Upper lobe of left lung (tissue), 6 donors: Measurements from ENCODE around the gene PIM3. TPM values are rescaled to one million over a fixed set of nuclear protein-coding genes. Genes with fewer than 3 reads are reported as not detected.
A peak's percentile ranks its signal among the peaks of the same experiment; 100 is the strongest.

Source experiments
- ATAC-seq, 2 donors: fragments of 200-7000 bp; cut with Tn5 transposase; one replicate each; pipeline ENCODE4 v1.9.1; 2022; ENCODE audit warnings: mild to moderate bottlenecking in 2 of 2, moderate library complexity in 2 of 2; ENCODE audit not compliant: low FRiP score in 2 of 2
- DNase-seq, 2 donors: peaks; one replicate each; pipeline ENCODE4 v3.0.0-alpha.2; 2019 to 2020
- H3K27ac ChIP-seq, 4 donors: fragments of 200-600 bp; sonication (generic); one replicate each; pipeline ENCODE4 v1.5.1; 2016 to 2019
- H3K27me3 ChIP-seq, 4 donors: fragments of 200-600 bp; sonication (generic); one replicate each; pipeline ENCODE4 v1.5.1; 2017 to 2019
- H3K36me3 ChIP-seq, 4 donors: fragments of 200-600 bp; sonication (generic); one replicate each; pipeline ENCODE4 v1.5.1; 2016 to 2019
- H3K4me1 ChIP-seq, 4 donors: fragments of 200-600 bp; sonication (generic); one replicate each; pipeline ENCODE4 v1.5.1; 2018 to 2019
- H3K4me3 ChIP-seq, 4 donors: fragments of 200-600 bp; sonication (generic); one replicate each; pipeline ENCODE4 v1.5.1; 2017 to 2019; ENCODE audit warnings: mild to moderate bottlenecking in 2 of 4, moderate library complexity in 1 of 4
- H3K9me3 ChIP-seq, 4 donors: fragments of 200-600 bp; sonication (generic); one replicate each; pipeline ENCODE4 v1.5.1; 2018 to 2019
- CTCF ChIP-seq, 6 experiments: fragments of 450-650 bp in 4 of 6; fragments of 200-600 bp in 2 of 6; sonication (generic) in 2 of 6; IDR thresholded peaks; one replicate each; pipeline ENCODE4 v1.5.1; 2016 to 2019; ENCODE audit warnings: antibody characterized with exemption in 6 of 6
- EP300 ChIP-seq, 4 donors: sonication (generic); formaldehyde crosslinking; IDR thresholded peaks; one replicate each; pipeline ENCODE4 v1.5.1; 2017; ENCODE audit warnings: antibody characterized with exemption in 4 of 4, control low read depth in 2 of 4
- POLR2A ChIP-seq, 4 donors: fragments of 450-650 bp; IDR thresholded peaks; one replicate each; pipeline ENCODE4 v1.5.1; 2016 to 2017; ENCODE audit warnings: antibody characterized with exemption in 4 of 4, mild to moderate bottlenecking in 2 of 4
- POLR2AphosphoS5 ChIP-seq, 2 donors: sonication (generic); formaldehyde crosslinking; IDR thresholded peaks; one replicate each; pipeline ENCODE4 v1.5.1; 2017; ENCODE audit warnings: antibody characterized with exemption in 2 of 2
- WGBS, 2 donors: methylation state at CpG; one replicate each; pipeline ENCODE4 v1.1.5; 2017 to 2018; 5-methylcytosine and 5-hydroxymethylcytosine counted together
- total RNA-seq, 6 donors: library from RNA; depleted of rRNA in 4 of 6; stranded (reverse); fragments of >200 nt in 4 of 6; gene quantifications; one replicate each; pipeline versions ENCODE4 v1.1.0 to v1.2.1, GENCODE V29; 2016 to 2021
- donor health status: DM: no; HTN: no; CAD: no; lungs with moderate emphysema.
- donor health status: DM: no; HTN: yes; CAD: no; lungs with severe emphysema.

Gene PIM3
- total RNA-seq, 6 donors from 2014 or later, result 131 to 246 (median 156) TPM

- Histone ChIP-seq H3K4me3 (no peak overlapping the region), H3K4me1 (peaks cover 17 to 32% (median 19%) of the 10 kb centered on the region in 4 donors), H3K27me3 (no peaks in the 10 kb centered on the region), H3K36me3 (peaks cover 0 to 42% (median 22%) of the 10 kb centered on the region in 4 donors), H3K27ac (no peak overlapping the region), H3K9me3 (no peaks in the 10 kb centered on the region)
- ATAC-seq, result no peak
- peak in 1 of 2 donors; percentile 70 for DNase-seq
- TF ChIP-seq EP300 (IDR thresholded peaks at IDR 0.05) (no peak), CTCF (IDR thresholded peaks at IDR 0.05) (no peak), POLR2AphosphoS5 (IDR thresholded peaks at IDR 0.05) (no peak), POLR2A (IDR thresholded peaks at IDR 0.05) (no peak)
- WGBS, 2 donors, result 93 to 96% methylated on average over 10 to 18 of the region's 18 CpGs
These were observed 39.7 kb upstream of the PIM3 start for GRCh38 chr22:49920859-49921258.

GRCh38 chr22:49921508-49922278 lies 38.9 kb upstream of the PIM3 start:
- Histone ChIP-seq H3K36me3 (peaks cover 0 to 45% (median 23%) of the 10 kb centered on the region in 4 donors), H3K9me3 (no peaks in the 10 kb centered on the region), H3K27me3 (no peaks in the 10 kb centered on the region), H3K27ac (no peak overlapping the region), H3K4me1 (peaks cover 17 to 27% (median 18%) of the 10 kb centered on the region in 4 donors), H3K4me3 (no peak overlapping the region)
- ATAC-seq (no peak), DNase-seq (peak in 1 of 2 donors; percentile 78)
- TF ChIP-seq POLR2A (IDR thresholded peaks at IDR 0.05) (no peak), EP300 (IDR thresholded peaks at IDR 0.05) (no peak), POLR2AphosphoS5 (IDR thresholded peaks at IDR 0.05) (no peak)
- 94% methylated on average over 32 to 35 of the region's 35 CpGs for WGBS, 2 donors

GRCh38 chr22:49922484-49922883 lies 38.1 kb upstream of the PIM3 start:
- Histone ChIP-seq H3K27ac (no peak overlapping the region), H3K9me3 (no peaks in the 10 kb centered on the region), H3K4me3 (no peak overlapping the region), H3K27me3 (no peaks in the 10 kb centered on the region), H3K36me3 (peaks cover 0 to 45% (median 24%) of the 10 kb centered on the region in 4 donors), H3K4me1 (peaks cover 9 to 19% (median 10%) of the 10 kb centered on the region in 4 donors)
- DNase-seq (no peak), ATAC-seq (no peak)
- TF ChIP-seq CTCF (IDR thresholded peaks at IDR 0.05) (no peak), EP300 (IDR thresholded peaks at IDR 0.05) (no peak), POLR2AphosphoS5 (IDR thresholded peaks at IDR 0.05) (no peak)
- WGBS, 2 donors, result 86 to 87% methylated on average over 9 to 20 of the region's 22 CpGs

- H3K9me3 ChIP-seq, result no peaks in the 10 kb centered on the region
- H3K4me1 ChIP-seq, result peaks cover 8 to 15% (median 9%) of the 10 kb centered on the region in 4 donors
- 95 to 99% methylated on average over 10 to 25 of the region's 25 CpGs for WGBS, 2 donors
- TF ChIP-seq POLR2AphosphoS5 (IDR thresholded peaks at IDR 0.05) (no peak), CTCF (IDR thresholded peaks at IDR 0.05) (no peak), POLR2A (IDR thresholded peaks at IDR 0.05) (no peak), EP300 (IDR thresholded peaks at IDR 0.05) (no peak)
- H3K36me3 ChIP-seq, result peaks cover 0 to 45% (median 28%) of the 10 kb centered on the region in 4 donors
- DNase-seq (peak in 1 of 2 donors; percentile 82), ATAC-seq (no peak)
- no peaks in the 10 kb centered on the region for H3K27me3 ChIP-seq
- H3K27ac ChIP-seq, result no peak overlapping the region
- H3K4me3 ChIP-seq, result no peak overlapping the region
These were observed 37.6 kb upstream of the PIM3 start for GRCh38 chr22:49922926-49923325.

GRCh38 chr22:49923445-49923844 lies 37.1 kb upstream of the PIM3 start:
- Histone ChIP-seq H3K9me3 (no peaks in the 10 kb centered on the region), H3K4me3 (no peak overlapping the region), H3K27ac (no peak overlapping the region), H3K27me3 (no peaks in the 10 kb centered on the region), H3K4me1 (peaks cover 8 to 15% (median 9%) of the 10 kb centered on the region in 4 donors), H3K36me3 (peaks cover 0 to 45% (median 28%) of the 10 kb centered on the region in 4 donors)
- ATAC-seq, result no peak
- peak in 1 of 2 donors; percentile 72 for DNase-seq
- WGBS, 2 donors, result 78 to 79% methylated on average over 16 of the region's 16 CpGs
- TF ChIP-seq CTCF (IDR thresholded peaks at IDR 0.05), result no peak
- no peak for TF ChIP-seq POLR2AphosphoS5 (IDR thresholded peaks at IDR 0.05)
- TF ChIP-seq EP300 (IDR thresholded peaks at IDR 0.05), result no peak
- no peak for TF ChIP-seq POLR2A (IDR thresholded peaks at IDR 0.05)
